ENCODE results near the gene SORCS2.

DNA sequence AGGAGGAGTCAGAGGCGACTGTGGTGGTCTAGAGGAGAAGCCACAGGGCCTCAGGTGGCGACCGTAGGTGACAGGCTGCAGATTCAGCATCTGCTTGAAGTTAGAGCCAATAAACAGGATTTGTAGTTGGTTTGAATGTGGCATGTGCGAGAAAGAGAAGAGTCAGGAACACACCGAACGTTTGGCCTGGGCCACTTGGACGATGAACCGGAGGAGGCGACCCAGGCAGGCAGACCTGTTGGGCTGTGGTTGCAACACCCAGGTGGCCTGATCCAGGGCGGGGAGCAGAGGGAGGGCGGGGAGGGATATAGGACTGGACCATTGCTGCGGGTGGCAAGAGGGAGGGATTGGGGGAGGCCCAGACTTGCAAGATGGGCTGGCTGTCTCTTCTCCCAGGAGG is 252.4 kb downstream of the SORCS2 start:
- TF ChIP-seq SUZ12 (IDR thresholded peaks at IDR 0.05; ENCODE audit: extremely low read depth, insufficient read depth, insufficient read length) (no peak), YY1 (IDR thresholded peaks at IDR 0.05; ENCODE audit: insufficient read depth, insufficient read length) (no peak)
